Stimulated activated CD4-positive, alpha-beta T cell treated with anti-CD3 and anti-CD28 coated beads, Interleukin-1b, Interleukin-23, amount 100 ng/mL, for 48 hours (primary cell): ENCODE measurements around the gene TBCD.
"Not testable (repeated sequence)": the region's sequence is repeated elsewhere in the genome, so short reads cannot be mapped to it uniquely, and the experiment has no call there.

Experiments
- DNase-seq: peaks from one replicate; pipeline ENCODE4 v3.0.0-alpha.2; 2020

TBCD gene

GRCh38 chr17:82767041-82767754 is 15.3 kb downstream of the TBCD start:
- DNase-seq: peak; percentile 32

- DNase-seq: no peak
Measured at GRCh38 chr17:82769041-82769440, 17.2 kb downstream of the TBCD start.

DNA sequence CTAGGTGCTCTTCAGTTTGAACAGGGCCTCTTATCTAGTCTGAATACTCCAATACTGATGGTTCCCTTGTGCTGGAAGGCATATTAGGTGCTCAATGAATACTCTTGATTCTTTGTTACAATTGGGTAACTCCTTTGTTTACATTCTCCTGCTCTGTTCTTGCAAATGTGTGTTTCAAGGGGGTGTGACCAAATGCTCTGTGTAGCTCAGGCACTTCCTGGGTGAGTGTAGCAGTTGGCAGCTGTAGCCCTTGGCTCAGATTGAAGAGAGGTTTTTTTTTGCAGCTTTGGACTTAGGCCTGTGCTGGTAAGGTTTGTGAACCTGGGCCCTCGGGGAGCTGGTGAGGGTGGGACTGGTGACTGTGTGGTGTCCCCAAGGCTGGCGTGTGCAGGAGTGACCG is 20.2 kb downstream of the TBCD start:
- DNase-seq: no peak

DNA sequence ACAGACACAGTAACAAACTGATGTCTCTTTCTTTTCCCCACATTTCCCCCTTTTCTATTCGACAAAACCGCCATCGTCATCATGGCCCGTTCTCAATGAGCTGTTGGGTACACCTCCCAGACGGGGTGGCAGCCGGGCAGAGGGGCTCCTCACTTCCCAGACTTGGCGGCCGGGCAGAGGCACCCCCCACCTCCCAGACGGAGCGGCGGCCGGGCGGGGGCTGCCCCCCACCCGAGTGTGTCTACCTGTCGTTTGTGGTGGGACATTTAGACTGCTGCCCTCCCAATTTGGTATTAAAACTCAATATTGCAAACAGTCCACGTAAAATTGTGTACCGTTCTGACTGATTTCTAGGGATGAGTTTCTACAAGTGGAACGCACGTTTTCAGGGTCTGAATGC is 22.6 kb downstream of the TBCD start:
- DNase-seq: not testable (repeated sequence)

GRCh38 chr17:82775001-82775823 is 23.3 kb downstream of the TBCD start:
- peak; percentile 16 for DNase-seq

DNA sequence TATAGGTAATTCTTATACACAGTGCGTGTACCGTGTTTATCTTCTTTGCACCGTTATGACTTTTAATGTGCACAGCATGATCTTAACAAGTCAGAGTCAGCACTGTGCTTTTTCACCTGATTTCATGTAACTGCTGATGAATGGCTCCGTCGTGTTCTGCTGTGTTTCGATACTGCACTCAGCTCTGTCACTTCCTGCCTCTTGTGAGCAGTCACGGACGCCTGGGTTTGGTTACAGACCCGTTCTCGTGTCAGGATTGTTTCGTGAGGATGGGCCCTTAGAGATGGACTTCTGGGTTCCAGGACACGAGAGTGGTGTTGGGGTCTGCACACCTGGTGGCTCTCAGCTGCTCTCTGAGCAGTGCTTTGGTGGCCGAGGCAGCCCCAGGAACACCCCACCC is 24.6 kb downstream of the TBCD start:
- no peak for DNase-seq

GRCh38 chr17:82777778-82778375 is 26.0 kb downstream of the TBCD start:
- DNase-seq: not testable (repeated sequence)

- DNase-seq: no peak
Measured at GRCh38 chr17:82779541-82779940, 27.7 kb downstream of the TBCD start.

DNA sequence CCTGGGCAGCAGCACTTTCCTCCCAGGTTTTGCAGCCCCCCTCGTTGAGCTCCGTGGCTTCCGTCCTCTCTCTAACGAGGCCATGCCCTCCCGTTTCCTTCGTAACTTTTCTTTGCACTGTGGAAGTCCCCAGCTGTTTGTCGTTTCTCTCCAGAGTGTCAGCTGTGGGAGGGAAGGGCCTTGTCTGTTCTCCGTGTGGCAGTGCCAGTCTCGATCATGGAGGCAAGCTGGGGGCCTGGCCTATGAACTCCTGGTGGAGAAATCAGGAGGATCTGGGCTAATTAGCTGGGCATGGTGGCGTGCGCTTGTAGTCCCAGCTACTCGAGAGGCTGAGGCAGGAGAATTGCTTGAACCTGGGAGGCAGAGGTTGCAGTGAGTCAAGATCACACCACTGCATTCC is 28.3 kb downstream of the TBCD start:
- DNase-seq: no peak

DNA sequence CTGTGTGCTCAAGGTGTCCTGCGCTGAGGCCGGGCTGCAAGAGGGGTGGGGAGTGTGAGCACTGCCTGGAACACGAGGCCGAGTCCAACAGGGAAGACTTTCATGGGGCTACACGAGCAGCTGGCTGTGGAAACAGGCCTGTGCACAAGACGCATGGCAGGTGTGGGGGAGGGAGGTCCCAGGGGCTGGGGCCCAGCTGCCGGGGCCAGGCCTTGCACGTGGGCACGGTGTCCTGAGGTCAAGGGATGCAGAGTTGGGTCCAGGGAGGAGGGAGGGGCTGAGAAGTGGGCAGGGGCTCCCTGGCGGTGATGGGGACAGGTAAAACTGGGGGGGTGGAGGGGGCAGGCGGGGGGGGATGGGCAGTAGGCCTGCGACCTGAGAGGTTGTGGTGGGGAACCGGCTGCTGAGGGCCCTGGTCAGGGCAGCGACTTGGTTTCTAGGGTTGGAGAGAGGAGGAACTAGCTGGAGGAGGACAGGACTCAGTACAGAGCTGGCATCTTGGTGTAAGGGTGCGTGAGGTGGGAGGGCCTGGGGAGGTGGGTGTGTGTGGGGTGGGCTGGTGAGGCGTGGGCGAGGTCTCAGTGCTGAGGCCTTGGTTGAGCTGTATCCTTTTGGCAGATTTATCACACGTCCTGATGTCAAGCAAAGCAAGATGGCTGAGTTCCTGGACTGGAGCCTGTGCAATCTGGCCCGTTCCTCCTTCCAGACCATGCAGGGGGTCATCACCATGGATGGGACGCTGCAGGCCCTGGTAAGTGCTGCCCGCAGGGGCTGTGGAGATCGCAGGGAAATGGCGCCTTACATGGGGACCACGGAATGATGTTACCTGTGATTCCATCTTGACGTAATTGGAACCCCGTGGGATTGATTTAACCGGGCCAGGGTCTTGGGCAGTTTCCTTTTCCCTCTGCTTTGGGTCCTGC is 29.4 kb downstream of the TBCD start:
- DNase-seq: no peak

GRCh38 chr17:82781894-82782274 is 30.0 kb downstream of the TBCD start:
- DNase-seq: peak; percentile 81

DNA sequence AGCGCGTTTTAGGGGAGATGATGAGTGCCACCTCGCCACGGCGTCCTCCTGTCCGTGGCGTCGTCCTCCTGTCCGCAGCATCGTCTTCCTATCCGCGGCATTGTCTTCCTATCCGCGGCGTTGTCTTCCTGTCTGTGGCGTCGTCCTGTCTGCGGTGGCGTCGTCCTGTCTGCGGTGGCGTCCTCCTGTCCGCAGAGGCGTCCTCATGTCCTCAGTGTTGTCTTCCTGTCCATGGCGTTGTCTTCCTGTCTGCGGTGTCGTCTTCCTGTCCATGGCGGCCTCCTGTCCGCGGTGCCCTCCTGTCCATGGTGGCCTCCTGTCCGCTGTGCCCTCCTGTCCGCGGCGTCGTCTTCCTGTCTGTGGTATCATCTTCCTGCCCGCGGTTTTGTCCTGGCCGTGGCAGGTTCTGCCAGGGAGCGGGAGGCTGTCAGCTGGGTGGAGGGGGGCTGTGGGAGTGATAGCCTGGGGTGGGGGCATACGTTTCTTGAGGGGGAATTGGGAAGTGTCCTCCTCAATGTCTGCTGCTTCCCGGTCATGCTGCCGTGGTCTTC is 30.9 kb downstream of the TBCD start:
- no peak for DNase-seq

DNA sequence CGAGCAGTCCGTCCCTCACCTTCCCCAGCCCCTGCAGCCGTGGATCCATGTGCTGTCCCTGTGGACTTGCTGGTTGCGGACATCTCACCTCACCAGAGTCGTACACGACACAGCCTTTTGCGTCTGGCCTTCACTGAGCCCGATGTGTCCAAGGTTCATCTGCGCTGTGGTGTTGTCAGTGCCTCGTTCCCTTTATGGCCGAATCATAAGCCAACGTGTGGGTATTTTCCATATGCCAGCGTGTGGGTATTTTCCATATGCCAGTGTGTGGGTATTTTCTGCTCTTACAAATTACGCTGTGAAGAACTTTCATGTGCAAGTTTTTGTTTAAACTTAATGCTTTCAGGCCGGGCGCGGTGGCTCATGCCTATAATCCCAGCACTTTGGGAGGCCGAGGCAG is 31.6 kb downstream of the TBCD start:
- DNase-seq: no peak

GRCh38 chr17:82785581-82785980 is 33.7 kb downstream of the TBCD start:
- not testable (repeated sequence) for DNase-seq

GRCh38 chr17:82786427-82786826 is 34.6 kb downstream of the TBCD start:
- DNase-seq: no peak

DNA sequence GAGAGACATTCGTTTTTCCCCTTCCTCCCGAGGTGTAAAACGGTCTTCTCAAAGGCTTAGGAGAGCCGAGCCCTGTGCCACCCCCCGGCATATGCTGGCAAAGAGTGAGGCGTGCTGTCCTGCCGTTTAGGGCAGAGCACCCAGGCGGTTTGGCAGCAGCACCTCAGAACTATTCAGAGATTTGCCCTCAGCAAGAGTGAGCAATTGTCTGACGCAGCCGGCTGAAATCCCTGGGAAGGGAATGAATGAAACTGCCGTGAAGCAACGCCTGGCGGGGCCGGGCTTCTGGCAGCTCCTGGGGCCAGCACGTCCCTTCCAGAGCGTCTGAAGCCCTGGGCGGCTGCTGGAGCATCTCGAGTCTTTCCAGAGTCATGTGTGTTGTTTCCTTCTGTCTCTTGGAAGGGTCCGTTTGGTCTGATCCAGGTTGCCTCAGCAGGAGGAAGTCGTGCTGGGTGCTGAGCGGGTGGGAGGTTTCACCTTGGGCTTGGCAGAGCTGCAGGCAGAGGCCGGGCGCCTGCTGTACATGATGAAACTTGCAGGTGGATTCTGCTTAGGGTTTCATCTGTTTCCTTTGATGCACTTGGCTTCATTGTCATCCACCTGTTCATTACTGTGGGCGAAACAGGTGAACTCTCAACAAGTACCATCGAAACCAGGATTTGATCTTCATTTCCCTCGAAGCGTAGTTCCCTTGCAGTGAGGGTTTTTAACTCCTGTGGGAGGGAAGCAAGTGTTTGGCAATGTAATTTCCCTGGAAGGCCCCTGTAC is 35.4 kb downstream of the TBCD start:
- no peak for DNase-seq

DNA sequence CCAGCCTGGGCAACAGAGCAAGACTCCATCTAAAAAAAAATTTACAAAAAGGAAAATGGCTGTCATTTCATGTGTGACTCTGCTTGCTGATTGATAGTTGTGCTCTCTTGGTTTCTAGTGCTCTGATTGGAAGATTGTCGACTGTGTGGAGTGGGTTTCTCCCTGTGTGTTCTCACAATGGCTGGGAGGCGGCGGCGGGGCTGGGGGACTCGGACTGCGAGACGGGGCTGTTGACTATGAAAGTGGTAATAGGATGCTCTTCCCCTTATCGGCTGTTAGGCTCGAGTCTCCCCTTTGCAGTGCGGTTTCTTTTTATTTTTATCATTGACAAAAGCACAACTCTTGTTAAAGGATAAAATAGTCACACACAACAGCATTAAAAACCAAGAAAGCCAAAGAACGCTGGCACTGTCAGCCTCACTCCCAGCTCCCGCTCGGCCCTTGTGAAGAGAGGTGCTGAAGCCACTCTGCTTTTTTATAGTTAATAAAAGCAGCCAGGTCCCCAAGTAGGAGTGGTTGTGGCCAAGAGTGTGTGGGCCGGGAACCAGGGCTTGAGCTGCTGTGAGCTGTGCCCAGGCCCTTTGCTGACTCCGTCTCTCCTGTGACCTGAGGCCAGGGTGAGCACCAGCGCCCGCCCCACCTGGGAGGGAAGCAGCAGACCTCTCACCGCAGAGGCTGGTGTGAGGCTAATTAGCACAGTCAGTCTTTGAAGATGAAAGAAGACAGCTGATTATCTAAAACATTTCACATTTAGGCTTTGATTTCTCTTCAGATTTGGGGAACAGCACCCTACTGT is 36.5 kb downstream of the TBCD start:
- no peak for DNase-seq

- no peak for DNase-seq
Measured at GRCh38 chr17:82789051-82789592, 37.3 kb downstream of the TBCD start.

GRCh38 chr17:82789806-82790205 is 37.9 kb downstream of the TBCD start:
- no peak for DNase-seq

- no peak for DNase-seq
Measured at GRCh38 chr17:82790391-82790790, 38.5 kb downstream of the TBCD start.

DNA sequence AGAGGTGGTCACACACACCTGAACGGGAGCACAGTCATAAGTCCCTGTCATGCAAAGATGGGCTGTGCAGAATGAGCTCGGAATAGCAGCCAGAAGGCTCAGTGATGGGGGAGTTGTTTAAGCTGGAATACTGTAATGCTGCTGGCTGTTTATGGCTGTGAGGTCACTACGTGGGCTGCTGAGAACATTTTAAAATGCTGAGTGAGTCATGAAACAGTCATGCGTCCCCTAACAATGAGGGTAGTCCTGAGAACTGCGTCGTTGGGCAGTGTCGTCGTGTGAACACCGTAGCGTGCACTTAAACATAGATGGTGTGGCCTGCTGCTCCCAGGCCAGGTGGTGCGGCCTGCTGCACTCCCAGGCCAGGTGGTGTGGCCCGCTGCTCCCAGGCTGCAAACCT is 39.7 kb downstream of the TBCD start:
- no peak for DNase-seq
